ENCODE data around the gene GTF2A1. TPM values are rescaled to one million over a fixed set of nuclear protein-coding genes. Genes with fewer than 3 reads are reported as not detected.

Gene GTF2A1
- 23.3 and 25.1 TPM in 2 replicates for total RNA-seq
- polyA plus RNA-seq = 2.3 and 3.8 TPM in 2 replicates

- Histone ChIP-seq H3K36me3 (replicated peaks; ENCODE audit: insufficient read depth, low read depth) (no peaks in the 10 kb centered on the region), H3K4me1 (ENCODE audit: insufficient read depth) (peaks cover 20% of the 10 kb centered on the region), H4K20me1 (ENCODE audit: insufficient read depth, poor library complexity, severe bottlenecking) (peaks cover 10% of the 10 kb centered on the region), H3K79me2 (peaks cover 37% of the 10 kb centered on the region), H3K4me3 (peak within 1 kb of the TSS; percentile 94), H3K9me2 (replicated peaks; ENCODE audit: insufficient read depth) (no peaks in the 10 kb centered on the region), H3K9me3 (ENCODE audit: low read depth) (no peaks in the 10 kb centered on the region), H2AFZ (peak within 1 kb of the TSS; percentile 87), H3K27me3 (no peaks in the 10 kb centered on the region), H3K27ac (peak within 1 kb of the TSS; percentile 100), H3K4me2 (peak within 1 kb of the TSS; percentile 79)
- DNase-seq (ENCODE audit: low spot score) = peak; percentile 99
- under 1% methylated on average over 57 of the region's 84 CpGs for WGBS (ENCODE audit: low lambda C conversion rate, missing lambda C conversion rate)
- TF ChIP-seq CTCF (IDR thresholded peaks at IDR 0.05; ENCODE audit: poor library complexity) (no peak), EZH2phosphoT487 (IDR thresholded peaks at IDR 0.05; ENCODE audit: low read depth, severe bottlenecking, unreplicated experiment) (no peak)
These were observed at the start of gene GTF2A1 for GRCh38 chr14:81220830-81221578. GTF2A1 (minus strand) TSS chr14:81220959; CDS start chr14:81220518, 441 bp downstream.

GRCh38 chr14:81269979-81270375, 49.2 kb upstream of the GTF2A1 start:
- no peak overlapping the region for H2AFZ ChIP-seq
- H3K4me2 ChIP-seq = no peak overlapping the region
- DNase-seq (ENCODE audit: low spot score) = no peak
- H3K79me2 ChIP-seq = no peaks in the 10 kb centered on the region
- H3K9me2 ChIP-seq (replicated peaks; ENCODE audit: insufficient read depth) = no peaks in the 10 kb centered on the region
- 87% methylated on average over 3 of the region's 3 CpGs for WGBS (ENCODE audit: low lambda C conversion rate, missing lambda C conversion rate)
- H3K27ac ChIP-seq = no peak overlapping the region
- no peaks in the 10 kb centered on the region for H3K4me1 ChIP-seq (ENCODE audit: insufficient read depth)
- H3K27me3 ChIP-seq = no peaks in the 10 kb centered on the region
- no peaks in the 10 kb centered on the region for H3K9me3 ChIP-seq (ENCODE audit: low read depth)
- no peak for TF ChIP-seq EZH2phosphoT487 (IDR thresholded peaks at IDR 0.05; ENCODE audit: low read depth, severe bottlenecking, unreplicated experiment)
- TF ChIP-seq CTCF (IDR thresholded peaks at IDR 0.05; ENCODE audit: poor library complexity) = no peak
- TF ChIP-seq EZH2 (IDR thresholded peaks at IDR 0.05; ENCODE audit: borderline replicate concordance) = no peak
- no peaks in the 10 kb centered on the region for H4K20me1 ChIP-seq (ENCODE audit: insufficient read depth, poor library complexity, severe bottlenecking)
- no peaks in the 10 kb centered on the region for H3K36me3 ChIP-seq (replicated peaks; ENCODE audit: insufficient read depth, low read depth)
- no peak overlapping the region for H3K4me3 ChIP-seq

GRCh38 chr14:81269100-81269978, 48.6 kb upstream of the GTF2A1 start:
- 43% methylated on average over 7 of the region's 7 CpGs for WGBS (ENCODE audit: low lambda C conversion rate, missing lambda C conversion rate)
- Histone ChIP-seq H3K36me3 (replicated peaks; ENCODE audit: insufficient read depth, low read depth) (no peaks in the 10 kb centered on the region), H4K20me1 (ENCODE audit: insufficient read depth, poor library complexity, severe bottlenecking) (no peaks in the 10 kb centered on the region), H3K4me3 (no peak overlapping the region), H3K4me1 (ENCODE audit: insufficient read depth) (no peaks in the 10 kb centered on the region), H3K9me2 (replicated peaks; ENCODE audit: insufficient read depth) (no peaks in the 10 kb centered on the region), H3K27ac (no peak overlapping the region), H3K4me2 (no peak overlapping the region), H3K79me2 (no peaks in the 10 kb centered on the region), H3K9me3 (ENCODE audit: low read depth) (no peaks in the 10 kb centered on the region), H3K27me3 (no peaks in the 10 kb centered on the region), H2AFZ (no peak overlapping the region)
- DNase-seq (ENCODE audit: low spot score) = peak; percentile 76
- TF ChIP-seq CTCF (IDR thresholded peaks at IDR 0.05; ENCODE audit: poor library complexity) (peak; percentile 83), EZH2phosphoT487 (IDR thresholded peaks at IDR 0.05; ENCODE audit: low read depth, severe bottlenecking, unreplicated experiment) (no peak), EZH2 (IDR thresholded peaks at IDR 0.05; ENCODE audit: borderline replicate concordance) (no peak)
